ENCODE data around the gene CASP2.

CASP2 gene

DNA sequence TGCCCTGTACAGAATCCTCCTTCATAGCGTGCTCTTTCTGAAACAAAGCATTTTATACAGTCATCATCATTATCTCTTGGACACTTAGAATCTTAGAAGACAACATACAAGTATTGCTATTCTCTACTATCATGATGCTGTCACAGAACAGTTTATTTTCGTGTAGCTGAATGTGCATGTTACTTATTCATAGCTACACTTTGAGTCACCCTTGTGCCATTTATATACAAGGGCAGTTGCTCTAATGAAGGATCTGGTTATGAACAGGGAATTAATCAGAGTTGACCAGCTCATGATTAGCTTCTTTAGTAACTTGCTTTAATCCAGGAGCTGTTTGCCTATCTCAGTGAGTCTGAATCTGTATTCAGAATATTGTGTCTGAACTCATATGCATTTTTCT lies 11.2 kb downstream of the CASP2 start:
- DNase-seq (ENCODE audit: extremely low read depth, insufficient read length) = no peak
- peaks cover 18% of the 10 kb centered on the region for H3K36me3 ChIP-seq (ENCODE audit: control insufficient read depth, insufficient read depth, low read length)
- no peak overlapping the region for H3K4me3 ChIP-seq (replicated peaks; ENCODE audit: low read depth, low read length)
- no peaks in the 10 kb centered on the region for H3K27me3 ChIP-seq (replicated peaks; ENCODE audit: control insufficient read depth, insufficient read depth, low read length)
- TF ChIP-seq, protein P1, sequence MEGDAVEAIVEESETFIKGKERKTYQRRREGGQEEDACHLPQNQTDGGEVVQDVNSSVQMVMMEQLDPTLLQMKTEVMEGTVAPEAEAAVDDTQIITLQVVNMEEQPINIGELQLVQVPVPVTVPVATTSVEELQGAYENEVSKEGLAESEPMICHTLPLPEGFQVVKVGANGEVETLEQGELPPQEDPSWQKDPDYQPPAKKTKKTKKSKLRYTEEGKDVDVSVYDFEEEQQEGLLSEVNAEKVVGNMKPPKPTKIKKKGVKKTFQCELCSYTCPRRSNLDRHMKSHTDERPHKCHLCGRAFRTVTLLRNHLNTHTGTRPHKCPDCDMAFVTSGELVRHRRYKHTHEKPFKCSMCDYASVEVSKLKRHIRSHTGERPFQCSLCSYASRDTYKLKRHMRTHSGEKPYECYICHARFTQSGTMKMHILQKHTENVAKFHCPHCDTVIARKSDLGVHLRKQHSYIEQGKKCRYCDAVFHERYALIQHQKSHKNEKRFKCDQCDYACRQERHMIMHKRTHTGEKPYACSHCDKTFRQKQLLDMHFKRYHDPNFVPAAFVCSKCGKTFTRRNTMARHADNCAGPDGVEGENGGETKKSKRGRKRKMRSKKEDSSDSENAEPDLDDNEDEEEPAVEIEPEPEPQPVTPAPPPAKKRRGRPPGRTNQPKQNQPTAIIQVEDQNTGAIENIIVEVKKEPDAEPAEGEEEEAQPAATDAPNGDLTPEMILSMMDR (IDR thresholded peaks at IDR 0.05; ENCODE audit: insufficient read depth, low read length, poor library complexity, severe bottlenecking) = no peak

DNA sequence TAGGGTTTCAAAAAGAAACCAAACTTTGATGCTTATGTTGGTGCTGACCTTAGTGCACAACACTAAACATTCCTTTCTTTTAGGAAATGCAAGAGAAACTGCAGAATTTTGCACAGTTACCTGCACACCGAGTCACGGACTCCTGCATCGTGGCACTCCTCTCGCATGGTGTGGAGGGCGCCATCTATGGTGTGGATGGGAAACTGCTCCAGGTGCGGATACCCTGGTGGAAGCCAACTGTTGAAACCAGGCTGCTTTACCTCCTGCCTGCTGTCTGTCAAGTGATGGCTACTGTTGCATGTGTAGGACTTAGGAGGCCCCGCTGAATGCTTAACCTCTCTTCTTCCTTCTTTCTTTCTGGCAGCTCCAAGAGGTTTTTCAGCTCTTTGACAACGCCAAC lies 11.7 kb downstream of the CASP2 start:
- DNase-seq (ENCODE audit: extremely low read depth, insufficient read length) = no peak
- peaks cover 22% of the 10 kb centered on the region for H3K36me3 ChIP-seq (ENCODE audit: control insufficient read depth, insufficient read depth, low read length)
- H3K4me3 ChIP-seq (replicated peaks; ENCODE audit: low read depth, low read length) = no peak overlapping the region
- TF ChIP-seq, protein P1 (IDR thresholded peaks at IDR 0.05; ENCODE audit: insufficient read depth, low read length, poor library complexity, severe bottlenecking) = peak; percentile 54
- no peaks in the 10 kb centered on the region for H3K27me3 ChIP-seq (replicated peaks; ENCODE audit: control insufficient read depth, insufficient read depth, low read length)

DNA sequence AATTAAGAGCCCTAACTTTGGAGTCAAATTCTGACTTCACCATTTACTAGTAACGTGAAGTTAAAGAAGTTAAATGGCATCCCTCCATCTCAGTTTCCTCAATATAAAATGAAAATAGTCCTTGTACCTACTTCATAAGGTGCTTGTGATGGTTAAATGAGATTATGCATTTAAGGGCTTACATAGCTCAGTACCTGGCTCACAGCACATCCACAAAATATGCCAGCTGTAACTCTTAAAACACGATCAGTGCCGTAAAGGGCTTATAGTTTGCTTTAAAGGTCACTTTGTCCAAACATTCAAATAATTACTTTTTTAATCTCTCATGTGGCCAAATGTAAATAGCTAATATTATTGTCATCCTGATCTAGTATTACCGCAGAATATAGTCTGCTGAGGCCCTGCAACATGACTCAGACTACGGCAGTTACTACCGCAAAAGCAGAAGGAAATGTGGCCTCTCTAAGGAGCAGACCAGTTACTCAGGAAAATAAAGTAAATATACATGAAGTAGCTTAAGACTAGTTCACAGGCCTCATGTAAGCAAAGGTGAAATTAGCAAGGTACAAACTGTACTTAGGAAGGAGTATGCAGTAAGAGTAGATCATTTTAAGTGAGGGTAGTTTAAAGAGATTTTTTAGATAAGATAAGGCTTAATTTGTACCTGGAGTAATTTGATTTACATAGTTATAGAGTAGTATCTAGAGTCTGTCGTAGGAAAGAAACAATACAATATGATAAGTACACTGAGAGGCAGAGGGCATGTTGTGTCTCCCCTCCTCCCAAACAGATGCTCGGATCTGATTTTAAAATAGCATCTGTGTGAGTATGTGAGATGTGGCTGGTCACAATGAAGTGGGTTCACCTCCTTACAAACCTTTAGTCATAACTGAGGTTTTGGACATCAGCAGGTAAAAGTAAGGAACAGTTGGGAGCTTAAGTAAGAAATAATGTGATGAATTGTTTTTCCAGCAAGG lies 13.1 kb downstream of the CASP2 start:
- Histone ChIP-seq H3K36me3 (ENCODE audit: control insufficient read depth, insufficient read depth, low read length) (peaks cover 29% of the 10 kb centered on the region), H3K4me3 (replicated peaks; ENCODE audit: low read depth, low read length) (no peak overlapping the region), H3K27me3 (replicated peaks; ENCODE audit: control insufficient read depth, insufficient read depth, low read length) (no peaks in the 10 kb centered on the region)
- TF ChIP-seq, protein P1 (IDR thresholded peaks at IDR 0.05; ENCODE audit: insufficient read depth, low read length, poor library complexity, severe bottlenecking) = no peak
- DNase-seq (ENCODE audit: extremely low read depth, insufficient read length) = no peak

DNA sequence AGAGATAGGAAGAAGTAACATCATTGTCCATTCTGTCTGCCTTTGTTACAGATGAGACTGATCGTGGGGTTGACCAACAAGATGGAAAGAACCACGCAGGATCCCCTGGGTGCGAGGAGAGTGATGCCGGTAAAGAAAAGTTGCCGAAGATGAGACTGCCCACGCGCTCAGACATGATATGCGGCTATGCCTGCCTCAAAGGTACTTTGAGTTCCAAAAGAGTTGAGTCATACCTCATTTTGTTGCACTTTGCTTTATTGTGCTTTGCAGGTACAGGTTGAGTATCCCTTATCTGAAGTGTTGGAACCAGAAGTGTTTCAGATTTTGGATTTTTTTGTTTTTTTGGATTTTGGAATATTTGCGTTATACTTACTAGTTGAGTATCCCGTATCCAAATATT lies 15.6 kb downstream of the CASP2 start:
- TF ChIP-seq, protein P1 (IDR thresholded peaks at IDR 0.05; ENCODE audit: insufficient read depth, low read length, poor library complexity, severe bottlenecking) = no peak
- no peak overlapping the region for H3K4me3 ChIP-seq (replicated peaks; ENCODE audit: low read depth, low read length)
- H3K36me3 ChIP-seq (ENCODE audit: control insufficient read depth, insufficient read depth, low read length) = peaks cover 35% of the 10 kb centered on the region
- no peaks in the 10 kb centered on the region for H3K27me3 ChIP-seq (replicated peaks; ENCODE audit: control insufficient read depth, insufficient read depth, low read length)
- DNase-seq (ENCODE audit: extremely low read depth, insufficient read length) = no peak

- Histone ChIP-seq H3K27me3 (replicated peaks; ENCODE audit: control insufficient read depth, insufficient read depth, low read length) (no peaks in the 10 kb centered on the region), H3K36me3 (ENCODE audit: control insufficient read depth, insufficient read depth, low read length) (peaks cover 35% of the 10 kb centered on the region), H3K4me3 (replicated peaks; ENCODE audit: low read depth, low read length) (no peak overlapping the region)
- no peak for DNase-seq (ENCODE audit: extremely low read depth, insufficient read length)
- TF ChIP-seq, protein P1 (IDR thresholded peaks at IDR 0.05; ENCODE audit: insufficient read depth, low read length, poor library complexity, severe bottlenecking) = no peak
These were observed 16.8 kb downstream of the CASP2 start for GRCh38 chr7:143304938-143305337.

Data from GM06990 (cell line).